Prostate gland (tissue), 2 donors: Measurements from ENCODE around the gene EFCAB13. TPM values are rescaled to one million over a fixed set of nuclear protein-coding genes. Genes with fewer than 3 reads are reported as not detected.
"Not testable (repeated sequence)": the region's sequence is repeated elsewhere in the genome, so short reads cannot be mapped to it uniquely, and the experiment has no call there.

Experiments used
- DNase-seq: peaks from one replicate; pipeline ENCODE4 v3.0.0-alpha.2; 2019; ENCODE audit warnings: low spot score
- H3K27ac ChIP-seq, 2 donors: fragments of 200-600 bp; sonication (generic); 2 replicates each; pipeline ENCODE4 v1.5.1; 2017 to 2019
- H3K27me3 ChIP-seq: fragments of 200-600 bp; sonication (generic); replicated peaks from 2 replicates; pipeline ENCODE4 v1.5.1; 2019; ENCODE audit not compliant: insufficient read depth
- H3K36me3 ChIP-seq, 2 donors: fragments of 200-600 bp; sonication (generic); 1 replicate in 1 of 2; 2 replicates in 1 of 2; pipeline versions ENCODE4 v1.5.1 to v1.8.1; 2017 to 2019
- H3K4me1 ChIP-seq: fragments of 200-600 bp; sonication (generic); replicated peaks from 2 replicates; pipeline ENCODE4 v1.5.1; 2019
- H3K4me3 ChIP-seq, 2 donors: fragments of 200-600 bp; sonication (generic); 2 replicates each; pipeline ENCODE4 v1.5.1; 2017 to 2019
- H3K9me3 ChIP-seq: fragments of 200-600 bp; sonication (generic); 2 replicates; pipeline ENCODE4 v1.5.1; 2017
- POLR2A ChIP-seq: fragments of 450-650 bp; IDR thresholded peaks from one replicate; pipeline ENCODE4 v1.6.1; 2016; ENCODE audit warnings: antibody characterized with exemption, mild to moderate bottlenecking
- POLR2AphosphoS5 ChIP-seq: sonication (generic); formaldehyde crosslinking; IDR thresholded peaks from one replicate; pipeline ENCODE4 v1.6.1; 2017; ENCODE audit warnings: antibody characterized with exemption
- WGBS: methylation state at CpG from one replicate; pipeline ENCODE4 v1.1.5; 2018; 5-methylcytosine and 5-hydroxymethylcytosine counted together
- intact Hi-C: fragments of 100-400 bp; cut with DNase I; formaldehyde crosslinking; loops from one replicate; pipeline ENCODE4 v1.14.2; 2022
- total RNA-seq, 2 donors: library from RNA; depleted of rRNA; stranded (reverse); fragments of >200 nt; gene quantifications; one replicate each; pipeline ENCODE4 v1.1.0, GENCODE V29; 2016
- TF ChIP-seq, protein P1 (sequence below), 4 experiments: fragments of 200-600 bp in 2 of 4; fragments of 450-650 bp in 2 of 4; sonication (generic) in 2 of 4; IDR thresholded peaks; 1 replicate in 3 of 4; 2 replicates in 1 of 4; pipeline ENCODE4 v1.5.1; 2016 to 2019; ENCODE audit warnings: antibody characterized with exemption in 4 of 4, mild to moderate bottlenecking in 2 of 4, moderate library complexity in 2 of 4

The EFCAB13 gene
- total RNA-seq, 2 donors from 2014 or later: 4.5 to 8.9 TPM

DNA sequence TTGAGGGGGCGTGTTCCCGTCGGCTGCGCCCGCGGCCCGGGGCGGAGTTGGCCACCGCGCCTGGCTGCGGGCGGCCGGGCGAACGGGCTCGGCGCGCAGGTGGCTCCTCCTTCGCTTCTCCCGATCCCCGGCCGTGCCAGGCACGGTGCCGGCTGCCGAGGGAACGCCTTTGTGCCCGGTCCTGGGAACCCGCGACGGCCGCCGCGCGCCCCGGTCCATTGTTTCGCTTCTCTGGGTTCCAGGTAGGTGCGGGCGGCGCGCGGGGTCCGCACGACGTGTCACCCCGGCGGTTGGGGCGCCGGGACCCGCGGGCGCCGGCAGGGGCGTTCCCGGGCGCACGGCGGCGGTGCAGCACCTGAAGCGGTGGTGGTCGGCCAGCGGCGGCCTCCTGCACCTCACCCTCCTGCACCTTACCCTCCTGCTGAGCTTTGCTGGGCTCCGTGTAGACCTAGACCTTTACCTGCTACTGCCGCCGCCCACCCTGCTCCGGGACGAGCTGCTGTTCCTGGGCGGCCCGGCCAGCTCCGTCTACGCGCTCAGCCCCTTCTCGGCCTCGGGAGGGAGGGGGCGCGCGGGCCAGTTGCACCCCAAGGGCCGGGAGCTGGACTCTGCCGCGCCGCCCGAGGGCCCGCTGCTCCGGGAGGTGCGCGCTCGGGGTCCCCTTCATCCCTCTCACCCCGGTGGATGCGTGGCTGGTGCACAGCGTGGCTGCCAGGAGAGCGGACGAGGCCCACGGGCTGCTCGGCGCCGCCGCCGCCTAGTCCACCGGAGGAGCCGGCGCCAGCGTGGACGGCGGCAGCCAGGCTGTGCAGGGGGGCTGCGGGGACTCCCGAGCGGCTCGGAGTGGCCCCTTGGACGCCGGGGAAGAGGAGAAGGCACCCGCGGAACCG lies 99.9 kb downstream of the EFCAB13 start:
- DNase-seq: peak; percentile 17
- intact Hi-C loops: no loop called here
- no peaks in the 10 kb centered on the region for H3K4me1 ChIP-seq
- no peaks in the 10 kb centered on the region for H3K36me3 ChIP-seq
- WGBS: 2% methylated on average over 70 of the region's 113 CpGs
- peak overlapping the region in 1 of 2 donors; percentile 11 for H3K27ac ChIP-seq
- no peaks in the 10 kb centered on the region for H3K27me3 ChIP-seq
- no peaks in the 10 kb centered on the region for H3K9me3 ChIP-seq
- no peak for TF ChIP-seq POLR2AphosphoS5
- no peak for TF ChIP-seq POLR2A
- TF ChIP-seq, protein P1, sequence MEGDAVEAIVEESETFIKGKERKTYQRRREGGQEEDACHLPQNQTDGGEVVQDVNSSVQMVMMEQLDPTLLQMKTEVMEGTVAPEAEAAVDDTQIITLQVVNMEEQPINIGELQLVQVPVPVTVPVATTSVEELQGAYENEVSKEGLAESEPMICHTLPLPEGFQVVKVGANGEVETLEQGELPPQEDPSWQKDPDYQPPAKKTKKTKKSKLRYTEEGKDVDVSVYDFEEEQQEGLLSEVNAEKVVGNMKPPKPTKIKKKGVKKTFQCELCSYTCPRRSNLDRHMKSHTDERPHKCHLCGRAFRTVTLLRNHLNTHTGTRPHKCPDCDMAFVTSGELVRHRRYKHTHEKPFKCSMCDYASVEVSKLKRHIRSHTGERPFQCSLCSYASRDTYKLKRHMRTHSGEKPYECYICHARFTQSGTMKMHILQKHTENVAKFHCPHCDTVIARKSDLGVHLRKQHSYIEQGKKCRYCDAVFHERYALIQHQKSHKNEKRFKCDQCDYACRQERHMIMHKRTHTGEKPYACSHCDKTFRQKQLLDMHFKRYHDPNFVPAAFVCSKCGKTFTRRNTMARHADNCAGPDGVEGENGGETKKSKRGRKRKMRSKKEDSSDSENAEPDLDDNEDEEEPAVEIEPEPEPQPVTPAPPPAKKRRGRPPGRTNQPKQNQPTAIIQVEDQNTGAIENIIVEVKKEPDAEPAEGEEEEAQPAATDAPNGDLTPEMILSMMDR (IDR thresholded peaks at IDR 0.05): no peak
- H3K4me3 ChIP-seq: peak overlapping the region; percentile 40 to 59

DNA sequence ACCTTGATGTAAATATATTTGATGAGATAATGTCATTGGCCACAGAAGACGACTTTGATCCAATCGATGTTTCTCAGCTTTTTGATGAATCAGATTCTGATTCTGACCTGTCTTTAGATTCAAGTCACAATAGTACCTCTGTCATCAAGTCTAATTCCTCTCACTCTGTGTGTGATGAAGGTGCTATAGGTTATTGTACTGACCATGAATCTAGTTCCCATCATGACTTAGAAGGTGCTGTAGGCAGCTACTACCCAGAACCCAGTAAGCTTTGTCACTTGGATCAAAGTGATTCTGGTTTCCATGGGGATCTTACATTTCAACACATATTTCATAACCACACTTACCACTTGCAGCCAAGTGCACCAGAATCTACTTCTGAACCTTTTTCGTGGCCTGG lies 101.5 kb downstream of the EFCAB13 start:
- DNase-seq, H3K9me3 ChIP-seq, intact Hi-C loops, H3K27me3 ChIP-seq, H3K36me3 ChIP-seq, H3K4me3 ChIP-seq, H3K4me1 ChIP-seq, H3K27ac ChIP-seq: not testable (repeated sequence)
- 97% methylated on average over 3 of the region's 3 CpGs for WGBS

DNA sequence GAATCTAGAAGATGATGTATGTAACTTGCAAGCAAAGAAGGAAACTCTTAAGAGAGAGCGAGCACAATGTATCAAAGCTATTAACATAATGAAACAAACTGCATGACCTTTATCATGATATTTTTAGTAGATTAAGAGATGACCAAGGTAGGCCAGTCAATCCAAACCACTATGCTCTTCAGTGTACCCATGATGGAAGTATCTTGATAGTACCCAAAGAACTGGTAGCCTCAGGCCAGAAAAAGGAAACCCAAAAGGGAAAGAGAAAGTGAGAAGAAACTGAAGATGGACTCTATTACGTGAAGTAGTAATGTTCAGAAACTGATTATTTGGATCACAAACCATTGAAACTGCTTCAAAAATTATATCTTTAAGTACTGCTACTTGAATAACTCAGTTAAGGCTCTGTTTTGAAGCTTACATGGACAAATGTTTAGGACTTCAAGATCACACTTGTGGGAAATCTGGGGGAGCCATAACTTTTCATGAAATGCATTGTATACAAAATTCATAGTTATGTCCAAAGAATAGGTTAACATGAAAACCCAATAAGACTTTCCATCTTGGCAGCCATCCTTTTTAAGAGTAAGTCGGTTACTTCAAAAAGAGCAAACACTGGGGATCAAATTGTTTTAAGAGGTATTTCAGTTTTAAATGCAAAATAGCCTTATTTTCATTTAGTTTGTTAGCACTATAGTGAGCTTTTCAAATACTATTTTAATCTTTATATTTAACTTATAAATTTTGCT lies 102.3 kb downstream of the EFCAB13 start:
- intact Hi-C loops, H3K4me1 ChIP-seq, H3K27me3 ChIP-seq, H3K9me3 ChIP-seq, H3K4me3 ChIP-seq, H3K36me3 ChIP-seq, H3K27ac ChIP-seq, DNase-seq: not testable (repeated sequence)
- WGBS: 80% methylated on average over 3 of the region's 3 CpGs

DNA sequence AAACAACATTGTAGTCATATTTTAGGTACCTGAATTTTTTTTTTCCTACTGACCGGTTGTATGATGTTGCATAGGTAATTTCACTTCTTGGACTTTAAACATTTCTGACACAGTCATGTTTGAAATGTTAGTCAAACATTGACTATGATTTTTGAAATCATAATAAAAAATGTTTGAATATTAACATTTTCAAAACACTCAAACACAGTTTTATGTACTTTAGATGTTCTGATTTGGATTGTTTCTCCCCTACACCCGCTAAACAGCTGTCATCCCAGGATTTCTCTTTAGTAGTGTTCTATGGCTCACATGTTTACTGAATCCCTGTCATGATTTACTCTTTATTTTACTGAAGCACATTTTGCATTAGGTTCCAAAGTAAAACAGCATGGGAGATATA lies 104.2 kb downstream of the EFCAB13 start:
- WGBS: 73% methylated on average over 2 of the region's 2 CpGs
- Histone ChIP-seq H3K9me3 (no peaks in the 10 kb centered on the region), H3K36me3 (no peaks in the 10 kb centered on the region), H3K4me3 (no peak overlapping the region), H3K27ac (no peak overlapping the region), H3K4me1 (no peaks in the 10 kb centered on the region), H3K27me3 (no peaks in the 10 kb centered on the region)
- no peak for DNase-seq
- intact Hi-C loops: no loop called here
- TF ChIP-seq POLR2AphosphoS5 (no peak), POLR2A (no peak)
- TF ChIP-seq, protein P1 (IDR thresholded peaks at IDR 0.05): no peak

DNA sequence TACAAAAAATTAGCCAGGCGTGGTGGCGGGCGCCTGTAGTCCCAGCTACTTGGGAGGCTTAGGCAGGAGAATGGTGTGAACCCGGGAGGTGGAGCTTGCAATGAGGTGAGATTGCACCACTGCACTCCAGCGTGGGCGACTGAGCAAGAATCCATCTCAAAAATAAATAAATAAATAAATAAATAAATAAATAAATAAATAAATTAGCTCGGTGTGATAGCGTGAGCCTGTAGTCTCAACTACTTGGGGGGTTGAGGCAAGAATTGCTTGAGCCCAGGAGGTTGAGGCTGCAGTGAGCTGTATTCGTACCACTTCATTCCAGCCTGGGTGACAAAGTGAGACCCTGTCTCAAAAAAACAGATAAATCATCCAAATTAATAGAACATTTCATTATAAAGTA lies 108.5 kb downstream of the EFCAB13 start:
- H3K36me3 ChIP-seq, DNase-seq, H3K4me1 ChIP-seq, H3K4me3 ChIP-seq, H3K27ac ChIP-seq, H3K27me3 ChIP-seq, intact Hi-C loops, H3K9me3 ChIP-seq: not testable (repeated sequence)
- WGBS: 96% methylated on average over 9 of the region's 9 CpGs

DNA sequence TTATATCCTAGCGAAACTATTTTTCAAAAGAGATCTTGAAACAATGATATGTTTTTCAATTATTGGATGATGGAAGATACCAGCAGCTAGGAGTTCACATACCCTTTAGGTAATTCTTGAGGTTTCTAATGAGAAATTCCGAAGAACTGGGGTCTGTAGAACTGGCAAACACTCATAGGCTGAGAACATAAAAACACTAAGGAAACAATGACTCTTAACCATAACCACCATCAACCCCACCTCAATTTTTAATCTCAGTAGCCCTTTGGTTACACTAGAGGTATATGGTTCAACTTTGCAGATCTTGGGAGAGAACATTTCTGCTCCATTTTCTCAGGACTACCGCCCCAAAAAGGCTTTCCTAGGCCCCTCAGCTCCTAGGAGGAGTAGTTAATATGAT lies 141.4 kb downstream of the EFCAB13 start:
- WGBS: 97% methylated on average over 3 of the region's 3 CpGs
- H3K27ac ChIP-seq: no peak overlapping the region
- DNase-seq: no peak
- H3K9me3 ChIP-seq: no peaks in the 10 kb centered on the region
- no peaks in the 10 kb centered on the region for H3K4me1 ChIP-seq
- H3K36me3 ChIP-seq: no peaks in the 10 kb centered on the region
- TF ChIP-seq POLR2A: no peak
- TF ChIP-seq, protein P1 (IDR thresholded peaks at IDR 0.05): no peak
- no peak for TF ChIP-seq POLR2AphosphoS5
- H3K27me3 ChIP-seq: no peaks in the 10 kb centered on the region
- intact Hi-C loops: no loop called here
- H3K4me3 ChIP-seq: no peak overlapping the region

DNA sequence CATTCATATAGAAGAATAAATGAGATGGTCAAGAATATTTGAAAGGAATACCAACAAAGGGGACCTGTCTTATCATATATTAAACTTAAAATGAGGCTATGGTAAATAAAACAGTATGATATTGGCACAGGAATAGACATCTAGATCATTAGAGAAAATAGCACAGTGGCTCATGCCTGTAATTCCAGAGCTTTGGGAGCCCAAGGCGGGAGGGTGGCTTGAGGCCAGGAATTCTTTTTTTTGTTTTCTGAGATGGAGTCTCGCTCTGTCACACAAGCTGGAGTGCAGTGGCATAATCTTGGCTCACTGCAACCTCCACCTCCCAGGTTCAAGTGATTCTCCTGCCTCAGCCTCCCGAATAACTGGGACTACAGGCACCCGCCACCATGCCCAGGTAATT lies 143.2 kb downstream of the EFCAB13 start:
- H3K27ac ChIP-seq, H3K36me3 ChIP-seq, intact Hi-C loops, H3K27me3 ChIP-seq, DNase-seq, H3K9me3 ChIP-seq, H3K4me1 ChIP-seq, H3K4me3 ChIP-seq: not testable (repeated sequence)
- WGBS: 93% methylated on average over 4 of the region's 4 CpGs
